Fibroblast of upper back skin (primary cell): Measurements from ENCODE around the gene CNTNAP1.

Experiments used
- DNase-seq: peaks from one replicate; pipeline ENCODE4 v3.0.0-alpha.2; 2013

CNTNAP1 gene

GRCh38 chr17:42743595-42744282 is 61.4 kb downstream of the CNTNAP1 start:
- peak; percentile 7 for DNase-seq

- DNase-seq = peak; percentile 21
These were observed 62.0 kb downstream of the CNTNAP1 start for GRCh38 chr17:42744283-42744805.

GRCh38 chr17:42744806-42745617 is 62.7 kb downstream of the CNTNAP1 start, which contains the start of gene EZH1:
Gene EZH1 (minus strand): TSS chr17:42745040. CDS start chr17:42728941, 16,099 bp downstream.
- DNase-seq = peak; percentile 90

- DNase-seq = no peak
These were observed 66.0 kb downstream of the CNTNAP1 start for GRCh38 chr17:42748202-42748907.

- DNase-seq = no peak
These were observed 66.8 kb downstream of the CNTNAP1 start for GRCh38 chr17:42748908-42749798.
